HL-60 (cell line): Measurements from ENCODE around the gene YPEL1.

Source experiments
- DNase-seq, 2 experiments: peaks; one replicate each; pipeline ENCODE4 v3.0.0-alpha.2; 2010 to 2020; ENCODE audit warnings: low read depth in 1 of 2, low spot score in 1 of 2
- H3K27ac ChIP-seq: fragments of 250-450 bp; sonication (Bioruptor Pico); replicated peaks from 2 replicates; pipeline ENCODE4 v1.5.1; 2020; ENCODE audit warnings: mild to moderate bottlenecking, moderate library complexity
- H3K27me3 ChIP-seq: fragments of 250-450 bp; sonication (Bioruptor Pico); 2 replicates; pipeline ENCODE4 v1.5.1; 2021; ENCODE audit warnings: mild to moderate bottlenecking, moderate library complexity; ENCODE audit not compliant: insufficient read depth, poor library complexity, severe bottlenecking
- H3K4me3 ChIP-seq: replicated peaks from 2 replicates; pipeline ENCODE4 v1.5.1; 2011; ENCODE audit warnings: mild to moderate bottlenecking, control low read depth, low read length; ENCODE audit not compliant: insufficient read depth
- GABPA ChIP-seq: IDR thresholded peaks from 2 replicates; pipeline ENCODE4 v1.6.1; 2012; ENCODE audit warnings: low read depth
- POLR2AphosphoS5 ChIP-seq: IDR thresholded peaks from 2 replicates; pipeline ENCODE4 v1.6.1; 2012; ENCODE audit warnings: low read depth
- SPI1 ChIP-seq: IDR thresholded peaks from 2 replicates; pipeline ENCODE4 v1.6.1; 2012; ENCODE audit warnings: low read depth, mild to moderate bottlenecking, borderline replicate concordance
- TF ChIP-seq, protein P1 (sequence below): IDR thresholded peaks from one replicate; pipeline ENCODE4 v1.5.1; 2011; ENCODE audit warnings: low read length, control low read depth, inconsistent platforms; ENCODE audit not compliant: insufficient read depth
- TF ChIP-seq, protein P2 (sequence below): IDR thresholded peaks from 2 replicates; pipeline ENCODE4 v1.6.1; 2012; ENCODE audit warnings: low read depth; ENCODE audit not compliant: insufficient replicate concordance

Gene YPEL1

DNA sequence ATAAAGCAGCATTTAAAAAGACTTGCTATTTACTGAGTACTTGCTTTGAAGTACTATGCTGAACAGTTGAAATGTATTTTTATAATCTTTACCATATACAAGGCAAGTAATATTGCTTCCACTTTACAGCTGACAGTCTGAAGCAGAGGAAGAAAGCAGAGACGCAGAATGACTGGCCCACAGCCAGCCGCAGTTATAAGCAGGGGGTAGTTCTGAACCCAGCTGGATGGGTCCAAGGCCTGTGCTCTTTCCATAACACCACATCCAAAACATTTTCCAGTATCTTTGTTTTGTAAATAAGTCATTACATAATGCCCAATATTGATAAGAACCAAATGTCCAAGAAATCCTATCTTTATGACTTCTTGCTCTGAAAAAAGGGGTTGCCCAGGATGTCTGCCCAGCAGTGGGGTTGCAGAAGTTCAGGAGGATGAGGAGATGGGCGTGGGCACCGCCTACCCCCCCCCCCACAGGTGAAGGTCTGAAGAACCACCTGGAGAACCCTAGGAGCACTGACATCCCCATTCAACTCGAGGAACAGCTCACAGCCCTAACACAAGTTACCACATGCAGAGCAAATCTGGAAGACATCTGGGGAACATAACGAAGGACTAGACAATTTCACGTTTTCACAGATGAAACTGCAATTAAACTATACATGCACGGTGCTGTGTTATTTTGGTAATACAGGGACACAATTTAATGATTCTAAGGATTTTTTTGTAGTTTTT, 24.2 kb upstream of the YPEL1 start:
- no peak overlapping the region for H3K4me3 ChIP-seq
- no peak for DNase-seq
- no peak overlapping the region for H3K27ac ChIP-seq
- no peaks in the 10 kb centered on the region for H3K27me3 ChIP-seq
- TF ChIP-seq POLR2AphosphoS5: no peak
- TF ChIP-seq GABPA: no peak
- TF ChIP-seq SPI1: no peak
- TF ChIP-seq, protein P1, sequence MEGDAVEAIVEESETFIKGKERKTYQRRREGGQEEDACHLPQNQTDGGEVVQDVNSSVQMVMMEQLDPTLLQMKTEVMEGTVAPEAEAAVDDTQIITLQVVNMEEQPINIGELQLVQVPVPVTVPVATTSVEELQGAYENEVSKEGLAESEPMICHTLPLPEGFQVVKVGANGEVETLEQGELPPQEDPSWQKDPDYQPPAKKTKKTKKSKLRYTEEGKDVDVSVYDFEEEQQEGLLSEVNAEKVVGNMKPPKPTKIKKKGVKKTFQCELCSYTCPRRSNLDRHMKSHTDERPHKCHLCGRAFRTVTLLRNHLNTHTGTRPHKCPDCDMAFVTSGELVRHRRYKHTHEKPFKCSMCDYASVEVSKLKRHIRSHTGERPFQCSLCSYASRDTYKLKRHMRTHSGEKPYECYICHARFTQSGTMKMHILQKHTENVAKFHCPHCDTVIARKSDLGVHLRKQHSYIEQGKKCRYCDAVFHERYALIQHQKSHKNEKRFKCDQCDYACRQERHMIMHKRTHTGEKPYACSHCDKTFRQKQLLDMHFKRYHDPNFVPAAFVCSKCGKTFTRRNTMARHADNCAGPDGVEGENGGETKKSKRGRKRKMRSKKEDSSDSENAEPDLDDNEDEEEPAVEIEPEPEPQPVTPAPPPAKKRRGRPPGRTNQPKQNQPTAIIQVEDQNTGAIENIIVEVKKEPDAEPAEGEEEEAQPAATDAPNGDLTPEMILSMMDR: no peak
- TF ChIP-seq, protein P2, sequence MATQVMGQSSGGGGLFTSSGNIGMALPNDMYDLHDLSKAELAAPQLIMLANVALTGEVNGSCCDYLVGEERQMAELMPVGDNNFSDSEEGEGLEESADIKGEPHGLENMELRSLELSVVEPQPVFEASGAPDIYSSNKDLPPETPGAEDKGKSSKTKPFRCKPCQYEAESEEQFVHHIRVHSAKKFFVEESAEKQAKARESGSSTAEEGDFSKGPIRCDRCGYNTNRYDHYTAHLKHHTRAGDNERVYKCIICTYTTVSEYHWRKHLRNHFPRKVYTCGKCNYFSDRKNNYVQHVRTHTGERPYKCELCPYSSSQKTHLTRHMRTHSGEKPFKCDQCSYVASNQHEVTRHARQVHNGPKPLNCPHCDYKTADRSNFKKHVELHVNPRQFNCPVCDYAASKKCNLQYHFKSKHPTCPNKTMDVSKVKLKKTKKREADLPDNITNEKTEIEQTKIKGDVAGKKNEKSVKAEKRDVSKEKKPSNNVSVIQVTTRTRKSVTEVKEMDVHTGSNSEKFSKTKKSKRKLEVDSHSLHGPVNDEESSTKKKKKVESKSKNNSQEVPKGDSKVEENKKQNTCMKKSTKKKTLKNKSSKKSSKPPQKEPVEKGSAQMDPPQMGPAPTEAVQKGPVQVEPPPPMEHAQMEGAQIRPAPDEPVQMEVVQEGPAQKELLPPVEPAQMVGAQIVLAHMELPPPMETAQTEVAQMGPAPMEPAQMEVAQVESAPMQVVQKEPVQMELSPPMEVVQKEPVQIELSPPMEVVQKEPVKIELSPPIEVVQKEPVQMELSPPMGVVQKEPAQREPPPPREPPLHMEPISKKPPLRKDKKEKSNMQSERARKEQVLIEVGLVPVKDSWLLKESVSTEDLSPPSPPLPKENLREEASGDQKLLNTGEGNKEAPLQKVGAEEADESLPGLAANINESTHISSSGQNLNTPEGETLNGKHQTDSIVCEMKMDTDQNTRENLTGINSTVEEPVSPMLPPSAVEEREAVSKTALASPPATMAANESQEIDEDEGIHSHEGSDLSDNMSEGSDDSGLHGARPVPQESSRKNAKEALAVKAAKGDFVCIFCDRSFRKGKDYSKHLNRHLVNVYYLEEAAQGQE: no peak

DNA sequence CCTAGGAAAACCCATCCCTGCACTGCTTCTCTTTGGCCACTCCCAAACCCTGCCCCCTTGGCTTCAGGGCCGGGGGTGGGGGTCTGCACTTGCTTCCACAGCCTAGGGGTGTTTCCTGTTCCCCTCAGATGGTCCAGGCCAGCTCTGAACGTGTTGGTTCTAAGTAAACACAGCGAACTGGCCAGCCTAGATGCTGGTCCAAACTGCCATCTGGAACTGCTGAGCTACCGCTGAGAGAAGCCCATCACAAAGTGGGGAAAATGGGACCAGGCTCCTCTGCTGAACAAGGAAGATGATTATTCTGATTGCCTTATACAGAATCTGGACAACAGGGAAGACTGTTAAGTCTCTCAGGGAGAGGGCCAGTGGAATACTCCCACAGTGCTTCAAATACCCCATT, 23.5 kb upstream of the YPEL1 start:
- Histone ChIP-seq H3K27ac (no peak overlapping the region), H3K4me3 (no peak overlapping the region), H3K27me3 (no peaks in the 10 kb centered on the region)
- TF ChIP-seq, protein P2: no peak
- TF ChIP-seq POLR2AphosphoS5: 0 out of 2 replicates have a peak, but pooled peaks have one; percentile 0
- no peak for DNase-seq

DNA sequence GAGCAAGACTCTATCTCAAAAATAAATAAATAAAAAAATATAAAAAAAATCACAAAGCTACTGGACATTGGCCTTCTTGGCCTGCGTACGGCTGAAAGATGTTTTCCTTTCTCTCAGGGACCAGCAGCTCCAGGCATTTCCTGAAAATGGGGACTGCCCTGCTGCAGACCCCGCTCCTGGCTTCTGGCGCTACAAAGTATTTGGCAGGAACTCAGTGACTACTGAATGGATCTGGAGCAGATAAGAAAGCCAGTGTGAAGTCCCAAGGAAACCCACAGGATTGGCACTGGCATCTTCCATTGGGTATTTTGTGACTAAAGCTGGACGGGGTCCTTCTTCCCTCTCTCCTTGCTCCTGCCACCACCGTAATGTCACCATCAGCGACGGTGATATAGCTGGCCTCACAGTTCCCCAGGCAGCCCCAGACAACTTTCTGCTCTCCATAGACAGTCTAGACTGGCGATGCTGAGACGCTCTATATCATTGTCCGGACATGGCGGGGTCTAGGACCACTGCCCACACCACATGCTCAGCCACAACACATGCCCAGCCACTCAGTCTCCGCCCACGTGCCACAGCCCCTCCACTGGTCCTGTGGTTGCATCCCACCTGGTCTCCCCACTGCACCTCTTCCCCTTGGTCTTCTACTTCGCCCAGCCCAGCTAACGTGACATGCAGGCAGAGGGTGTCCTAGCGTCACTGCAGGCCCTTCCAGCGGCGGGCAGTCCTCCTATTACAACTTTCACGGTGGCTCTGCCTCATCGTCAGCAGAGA, 22.7 kb upstream of the YPEL1 start:
- Histone ChIP-seq H3K27me3 (no peaks in the 10 kb centered on the region), H3K4me3 (no peak overlapping the region), H3K27ac (no peak overlapping the region)
- DNase-seq: no peak
- TF ChIP-seq POLR2AphosphoS5: 0 out of 2 replicates have a peak, but pooled peaks have one; percentile 16
- TF ChIP-seq GABPA: no peak

DNA sequence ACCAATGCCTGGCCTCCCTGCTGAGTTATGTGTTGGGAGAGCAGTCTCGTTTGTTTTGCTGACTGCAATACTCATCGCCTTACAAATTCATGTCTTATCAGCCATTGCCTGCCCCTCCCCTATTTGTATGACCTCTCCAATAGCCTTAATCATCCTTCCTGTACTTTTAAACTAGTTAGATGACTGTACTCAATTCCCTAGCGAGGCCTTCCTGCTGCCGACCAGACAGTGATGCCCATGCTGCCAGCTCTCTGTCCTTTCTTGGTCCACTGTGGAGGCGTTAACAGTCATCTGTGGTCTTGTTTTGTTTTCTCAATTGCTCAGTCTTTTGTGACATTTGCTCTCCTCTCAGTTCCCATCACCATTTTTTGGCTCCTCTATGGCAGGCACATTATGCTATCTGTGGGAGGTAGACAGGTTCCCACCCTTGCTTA, 20.3 kb upstream of the YPEL1 start:
- H3K27me3 ChIP-seq: no peaks in the 10 kb centered on the region
- no peak for DNase-seq
- no peak overlapping the region for H3K4me3 ChIP-seq
- TF ChIP-seq POLR2AphosphoS5: no peak
- TF ChIP-seq SPI1: no peak
- TF ChIP-seq, protein P1: no peak
- no peak overlapping the region for H3K27ac ChIP-seq
